ENCODE data around the gene RGS7. TPM values are rescaled to one million over a fixed set of nuclear protein-coding genes. Genes with fewer than 3 reads are reported as not detected.

Gene RGS7
- total and polyA plus RNA-seq, 2 of the 4 experiments (the other 2 are of a cell fraction), result 0.58 to 0.72 TPM

GRCh38 chr1:240734001-240734400 lies 623.0 kb downstream of the RGS7 start:
- CTCF ChIA-PET, result interaction anchor here (1.1 kb wide), 1 partner anchor 213 kb away, joined by 3 read pairs; no protein-coding TSS in a partner anchor
- Histone ChIP-seq H3K4me1 (ENCODE audit: control insufficient read depth, insufficient read depth, low read length) (no peaks in the 10 kb centered on the region; the same call in 1 of the 2 replicates), H3K9ac (ENCODE audit: low read depth, low read length) (no peak overlapping the region), H3K36me3 (ENCODE audit: control insufficient read depth, insufficient read depth, low read length) (no peaks in the 10 kb centered on the region), H3K4ac (ENCODE audit: low read depth, low read length) (0 out of 2 replicates have a peak overlapping the region, but pooled peaks have one; percentile 29), H3K4me3 (ENCODE audit: insufficient read depth, low read depth, low read length) (no peak overlapping the region), H2BK20ac (ENCODE audit: low read depth, low read length) (peak overlapping the region; percentile 77), H4K20me1 (ENCODE audit: insufficient read depth, low read length) (no peaks in the 10 kb centered on the region), H4K91ac (ENCODE audit: insufficient read depth, low read depth, low read length) (peak overlapping the region; percentile 46; the same call in 1 of the 2 replicates), H2BK5ac (ENCODE audit: low read depth, low read length, poor library complexity, severe bottlenecking) (no peak overlapping the region), H3K9me3 (ENCODE audit: control insufficient read depth, insufficient read depth, low read length) (no peaks in the 10 kb centered on the region), H3K23ac (ENCODE audit: low read depth, low read length) (peak overlapping the region; percentile 73; the same call in 1 of the 2 replicates), H3K27ac (ENCODE audit: insufficient read depth, low read length) (no peak overlapping the region), H3K27me3 (ENCODE audit: control insufficient read depth, insufficient read depth, low read length) (no peaks in the 10 kb centered on the region), H4K5ac (ENCODE audit: low read depth, low read length) (no peak overlapping the region), H2AK5ac (ENCODE audit: low read depth, low read length) (peak overlapping the region; percentile 36; the same call in 1 of the 2 replicates), H4K8ac (ENCODE audit: low read depth in 2 of 2, low read length in 2 of 2) (peak overlapping the region in 1 of 2 experiments; percentile 9; a peak in 1 of 4 replicates), H2AK9ac (replicated peaks; ENCODE audit: low read depth, low read length, poor library complexity) (peak overlapping the region; percentile 67), H2BK120ac (ENCODE audit: low read depth, low read length) (peak overlapping the region; percentile 56), H2AFZ (replicated peaks; ENCODE audit: low read length, poor library complexity) (peak overlapping the region; percentile 79), H3K18ac (ENCODE audit: low read depth, low read length) (no peak overlapping the region), H2BK15ac (ENCODE audit: low read depth, low read length) (peak overlapping the region; percentile 81; the same call in 1 of the 3 replicates), H3K56ac (ENCODE audit: extremely low read depth, insufficient read depth, low read length) (no peak overlapping the region), H3K14ac (replicated peaks; ENCODE audit: low read depth, low read length) (0 out of 2 replicates have a peak overlapping the region, but pooled peaks have one; percentile 54), H3K79me1 (ENCODE audit: low read depth in 1 of 2, low read length in 2 of 2) (no peaks in the 10 kb centered on the region), H3K9me1 (ENCODE audit: insufficient read depth, low read length) (no peaks in the 10 kb centered on the region), H3K4me2 (ENCODE audit: low read depth, low read length) (no peak overlapping the region)
- WGBS, 2 experiments (ENCODE audit: extremely low coverage in 2 of 2, insufficient read length in 1 of 2), result 100% methylated on average over 1 of the region's 3 CpGs; no CpG with 5 or more reads in 1 of the 2 experiments
- POLR2A ChIA-PET (ENCODE audit: unreplicated experiment), result no interaction called here
- DNase-seq, result no peak
- in situ Hi-C loops (cut with MboI; ENCODE audit: low sequenced_read_pairs) (loop anchor here (5.0 kb wide), 2 partner anchors 213 to 763 kb away; no protein-coding TSS in a partner anchor), dilution Hi-C loops (cut with HindIII; ENCODE audit: low sequenced_read_pairs, unreplicated experiment) (no loop called here), intact Hi-C loops (cut with micrococcal nuclease) (loop anchor here (5.0 kb wide), 3 partner anchors 118 to 768 kb away; no protein-coding TSS in a partner anchor)
- ATAC-seq (ENCODE audit: low read depth), result no peak
- BruUV-seq (replicated peaks), result no TSS peak
- TF ChIP-seq RCOR1 (IDR thresholded peaks at IDR 0.05; ENCODE audit: insufficient replicate concordance, low read length), result no peak
- no peak for TF ChIP-seq USF2 (IDR thresholded peaks at IDR 0.05; ENCODE audit: low read depth, low read length)
- TF ChIP-seq ELK1 (IDR thresholded peaks at IDR 0.05; ENCODE audit: borderline replicate concordance, low read depth, low read length), result no peak
- no peak for TF ChIP-seq BHLHE40 (IDR thresholded peaks at IDR 0.05; ENCODE audit: low read depth, low read length)

Measured in IMR-90 (cell line).